22Rv1 (cell line): ENCODE measurements around the gene CCDC182.

ENCODE experiments used
- H3K27ac ChIP-seq: fragments of 450-650 bp; 2 replicates; pipeline ENCODE4 v1.5.1; 2017
- ZFX ChIP-seq: fragments of 450-650 bp; IDR thresholded peaks from 2 replicates; pipeline ENCODE4 v1.6.1; 2017; ENCODE audit warnings: antibody characterized with exemption, borderline replicate concordance
- TF ChIP-seq, protein P1 (sequence below): fragments of 450-650 bp; IDR thresholded peaks from 2 replicates; pipeline ENCODE4 v1.5.1; 2017; ENCODE audit warnings: mild to moderate bottlenecking

The CCDC182 gene

DNA sequence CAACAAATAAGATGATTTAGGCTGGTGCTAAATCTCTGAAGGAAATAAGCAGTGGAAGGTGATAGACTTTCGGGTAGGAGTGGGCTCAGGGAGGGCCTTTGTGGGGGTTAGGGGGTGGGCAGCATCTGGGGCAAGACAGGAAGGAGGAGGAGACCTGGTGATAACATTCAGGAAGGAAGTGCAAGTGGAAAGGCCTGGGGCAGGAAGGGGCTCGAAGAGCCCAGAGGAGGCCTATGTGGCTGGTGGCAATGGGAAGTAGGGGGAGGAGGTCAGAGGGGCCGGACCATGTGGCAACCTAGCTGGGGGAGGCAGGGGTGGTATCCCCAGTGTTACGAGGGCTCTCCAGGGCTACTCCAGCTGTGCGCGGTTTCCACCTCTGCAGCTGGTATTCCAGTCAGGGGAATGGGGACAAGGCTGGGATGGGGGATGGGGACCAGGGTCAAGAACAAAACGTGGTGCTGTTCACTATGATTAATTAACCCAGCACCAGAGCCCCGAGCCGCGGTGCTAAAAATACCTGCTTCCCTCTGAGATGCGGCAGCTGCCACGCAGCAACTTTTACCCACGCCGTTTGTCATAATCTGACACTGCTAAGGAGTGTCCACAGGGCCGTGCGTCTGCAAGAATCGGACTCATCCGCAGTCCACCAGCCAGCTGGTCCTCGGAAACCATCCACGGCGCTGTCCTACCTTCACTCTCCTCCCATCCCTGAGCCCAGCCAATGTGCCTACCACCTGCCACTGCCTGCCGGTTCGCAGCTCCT lies 5.2 kb upstream of the CCDC182 start:
- no peak for TF ChIP-seq ZFX
- TF ChIP-seq, protein P1, sequence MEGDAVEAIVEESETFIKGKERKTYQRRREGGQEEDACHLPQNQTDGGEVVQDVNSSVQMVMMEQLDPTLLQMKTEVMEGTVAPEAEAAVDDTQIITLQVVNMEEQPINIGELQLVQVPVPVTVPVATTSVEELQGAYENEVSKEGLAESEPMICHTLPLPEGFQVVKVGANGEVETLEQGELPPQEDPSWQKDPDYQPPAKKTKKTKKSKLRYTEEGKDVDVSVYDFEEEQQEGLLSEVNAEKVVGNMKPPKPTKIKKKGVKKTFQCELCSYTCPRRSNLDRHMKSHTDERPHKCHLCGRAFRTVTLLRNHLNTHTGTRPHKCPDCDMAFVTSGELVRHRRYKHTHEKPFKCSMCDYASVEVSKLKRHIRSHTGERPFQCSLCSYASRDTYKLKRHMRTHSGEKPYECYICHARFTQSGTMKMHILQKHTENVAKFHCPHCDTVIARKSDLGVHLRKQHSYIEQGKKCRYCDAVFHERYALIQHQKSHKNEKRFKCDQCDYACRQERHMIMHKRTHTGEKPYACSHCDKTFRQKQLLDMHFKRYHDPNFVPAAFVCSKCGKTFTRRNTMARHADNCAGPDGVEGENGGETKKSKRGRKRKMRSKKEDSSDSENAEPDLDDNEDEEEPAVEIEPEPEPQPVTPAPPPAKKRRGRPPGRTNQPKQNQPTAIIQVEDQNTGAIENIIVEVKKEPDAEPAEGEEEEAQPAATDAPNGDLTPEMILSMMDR, result no peak
- H3K27ac ChIP-seq, result no peak overlapping the region

DNA sequence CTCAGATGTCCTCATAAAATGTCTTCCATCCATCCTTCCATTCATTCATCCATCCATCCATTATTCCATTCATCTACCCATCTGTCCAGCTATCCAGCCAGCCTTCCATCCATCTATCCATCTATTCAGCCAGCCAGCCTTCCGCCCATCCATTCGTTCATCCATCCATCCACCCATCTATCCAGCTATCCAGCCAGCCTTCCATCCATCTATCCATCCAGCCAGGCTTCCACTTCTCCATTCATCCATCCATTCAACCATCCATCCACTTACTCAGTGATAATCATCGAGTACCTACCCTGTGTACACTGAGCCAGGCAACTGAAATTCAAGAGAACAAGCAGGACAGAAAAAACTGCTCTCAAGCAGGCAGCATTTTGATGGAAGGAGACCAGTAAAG lies 4.6 kb upstream of the CCDC182 start:
- no peak overlapping the region for H3K27ac ChIP-seq
- TF ChIP-seq, protein P1, result no peak
- no peak for TF ChIP-seq ZFX

DNA sequence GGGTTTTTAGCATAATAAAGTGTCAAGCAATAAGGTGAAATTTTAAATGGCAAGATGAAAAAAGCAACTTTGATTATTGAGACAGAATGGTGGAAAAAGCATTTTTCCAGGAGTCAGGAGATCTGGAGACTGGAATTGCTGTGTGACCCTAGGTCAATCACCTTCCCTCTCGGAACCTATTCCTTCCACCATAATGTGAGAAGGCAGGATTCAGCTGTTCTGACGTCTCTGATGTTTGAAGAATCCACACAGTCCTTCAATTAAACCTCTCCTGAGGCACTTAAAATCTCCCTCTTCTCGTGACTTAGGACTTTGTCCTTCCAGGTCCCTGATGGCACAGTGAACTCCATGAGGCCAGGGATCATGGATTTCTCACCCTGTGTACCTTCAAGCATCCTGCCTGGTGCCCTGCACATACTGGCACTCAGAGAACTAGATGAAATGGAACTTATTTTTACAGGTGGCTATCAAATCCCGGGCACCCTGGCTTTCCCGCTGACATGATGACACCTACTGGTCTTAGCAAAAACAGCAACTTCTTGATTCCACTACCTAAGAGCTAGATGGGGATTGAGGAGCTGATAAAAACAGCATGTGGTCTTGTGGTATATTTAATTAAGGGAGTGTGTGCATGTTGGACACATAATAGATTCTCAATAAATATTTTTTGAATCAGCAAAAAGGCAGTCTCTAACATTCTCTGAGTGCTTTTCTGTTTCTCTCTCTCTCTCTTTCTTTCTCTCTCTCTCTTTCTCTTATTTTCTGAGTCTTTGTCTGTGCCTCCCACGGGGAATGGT lies 2.3 kb upstream of the CCDC182 start:
- TF ChIP-seq, protein P1, result peak; percentile 87
- TF ChIP-seq ZFX, result no peak
- no peak overlapping the region for H3K27ac ChIP-seq

DNA sequence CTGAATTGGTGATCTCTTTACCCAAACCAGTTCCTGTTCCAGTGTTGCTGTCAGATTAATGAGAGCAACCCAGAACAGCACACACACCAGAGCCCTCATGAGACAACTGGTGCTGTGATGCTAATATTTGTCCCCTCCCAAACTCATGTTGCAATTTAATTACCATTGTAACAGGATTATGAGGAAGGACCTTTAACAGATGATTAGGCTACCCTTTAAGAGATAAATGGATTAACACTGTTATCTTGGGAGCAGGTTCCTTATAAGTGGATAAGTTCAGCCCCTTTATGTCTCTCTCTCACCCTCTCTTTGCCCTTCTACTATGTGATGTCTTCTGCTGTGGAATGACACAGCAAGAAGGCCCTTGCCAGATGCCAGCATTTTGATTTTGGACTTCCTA lies 1.1 kb upstream of the CCDC182 start:
- TF ChIP-seq, protein P1, result no peak
- no peak for TF ChIP-seq ZFX
- H3K27ac ChIP-seq, result no peak overlapping the region

DNA sequence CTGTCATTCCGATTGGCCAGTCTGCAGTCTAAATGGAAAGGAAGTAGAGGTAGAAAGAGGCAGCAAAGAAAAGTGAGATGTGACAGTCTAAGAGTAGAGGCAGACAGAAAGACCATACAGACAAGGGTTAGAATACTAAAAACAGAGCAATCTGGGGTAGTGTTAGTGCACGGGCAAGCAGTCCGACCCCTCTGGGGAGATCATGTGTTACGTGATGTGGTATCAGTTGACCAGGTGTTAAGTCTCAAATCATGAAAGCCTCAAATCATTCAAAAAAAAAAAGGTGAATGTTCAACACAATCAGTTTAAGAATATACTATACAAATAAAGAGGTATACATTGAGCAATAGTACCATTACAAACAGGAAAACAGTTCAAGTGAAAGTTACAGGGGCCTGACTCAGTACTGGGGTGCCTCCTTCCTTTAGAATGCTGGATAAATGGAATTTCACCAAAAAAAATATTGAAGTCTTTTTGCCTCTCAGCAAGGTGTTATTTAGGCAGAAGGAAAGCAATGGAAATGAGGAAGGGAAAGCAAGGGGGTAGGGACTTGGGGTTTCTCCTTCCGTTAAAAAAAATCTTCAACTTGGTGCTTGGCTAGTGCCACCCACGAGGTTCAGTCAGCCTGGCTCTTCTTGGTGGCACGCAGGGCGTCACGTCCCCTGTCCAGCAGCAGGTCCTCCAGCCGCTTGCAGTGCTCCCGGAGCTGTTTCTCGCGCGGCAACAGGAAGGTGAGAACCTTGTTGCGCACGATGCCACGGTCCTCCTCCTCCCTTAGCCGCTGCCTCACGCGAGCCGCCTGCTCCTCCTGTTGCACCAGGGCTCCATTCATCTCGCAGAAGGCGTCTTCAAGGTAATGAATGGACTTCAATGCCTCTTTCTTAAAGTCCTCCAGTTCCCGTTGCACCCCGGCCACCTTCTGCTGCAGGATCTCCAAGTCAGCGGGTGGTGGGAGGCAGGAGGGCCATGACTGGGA lies 616 bp downstream of the CCDC182 start:
- H3K27ac ChIP-seq, result no peak overlapping the region
- TF ChIP-seq ZFX, result no peak
- TF ChIP-seq, protein P1, result no peak

DNA sequence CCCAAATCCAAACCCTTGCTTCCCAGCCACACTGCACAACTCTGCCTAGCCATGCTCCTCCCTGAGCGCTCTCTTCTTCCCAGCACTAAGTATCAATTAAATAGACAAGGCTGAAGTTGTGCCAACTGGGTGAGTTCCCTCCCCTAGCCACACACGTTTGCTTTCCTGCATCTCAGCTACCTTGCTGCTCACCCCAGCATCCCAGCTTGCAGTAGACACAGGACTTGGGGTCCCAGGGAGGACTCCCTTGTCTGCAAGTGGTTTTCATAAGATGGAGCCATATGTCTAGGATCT lies 4.9 kb downstream of the CCDC182 start:
- TF ChIP-seq ZFX, result no peak
- TF ChIP-seq, protein P1, result peak; percentile 31
- no peak overlapping the region for H3K27ac ChIP-seq
